NCI-H128 (cell line): ENCODE results near the gene DIP2C.

Experiments
- DNase-seq: peaks from one replicate; lab custom pipeline; 2025; ENCODE audit not compliant: unreplicated experiment; lab: John Stamatoyannopoulos, UW

The DIP2C gene

DNA sequence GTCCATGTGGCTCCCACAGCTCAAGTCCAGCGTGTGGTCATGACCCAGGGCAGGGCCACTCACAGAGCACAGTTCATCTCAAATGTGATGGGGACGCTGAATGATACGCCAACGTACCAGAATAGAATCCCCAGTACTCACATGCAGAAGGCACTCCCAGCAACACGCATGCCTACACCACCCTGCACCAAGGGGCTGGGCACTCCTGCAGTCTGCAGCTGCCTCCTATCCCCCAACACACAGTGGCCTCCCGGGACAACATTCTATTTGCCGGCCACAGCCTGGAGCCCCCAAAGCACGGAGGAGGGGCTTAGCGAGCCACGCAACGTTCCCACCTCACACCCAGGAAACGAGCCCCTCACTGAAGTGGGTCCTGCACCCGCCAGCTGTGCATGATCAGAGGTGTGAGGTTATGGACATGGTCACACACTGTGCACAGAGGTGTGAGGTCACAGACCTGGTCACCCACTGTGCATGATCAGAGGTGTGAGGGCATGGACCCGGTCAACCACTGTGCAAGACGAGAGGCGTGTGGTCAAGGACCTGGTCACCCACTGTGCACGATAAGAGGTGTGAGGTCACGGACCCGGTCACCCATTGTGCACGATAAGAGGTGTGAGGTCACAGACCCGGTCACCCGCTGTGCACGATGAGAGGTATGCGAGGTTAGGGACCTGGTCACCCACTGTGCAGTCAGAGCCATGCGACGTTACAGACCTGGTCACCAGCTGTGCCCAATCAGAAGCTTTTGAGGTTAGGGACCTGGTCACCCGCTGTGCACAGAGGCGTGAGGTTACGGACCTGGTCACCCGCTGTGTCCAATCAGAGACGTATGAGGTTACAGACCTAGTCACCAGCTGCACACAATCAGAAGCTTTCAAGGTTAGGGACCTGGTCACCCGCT, 182.8 kb downstream of the DIP2C start:
- DNase-seq = no peak

GRCh38 chr10:505419-505818, 184.0 kb downstream of the DIP2C start:
- DNase-seq = no peak

DNA sequence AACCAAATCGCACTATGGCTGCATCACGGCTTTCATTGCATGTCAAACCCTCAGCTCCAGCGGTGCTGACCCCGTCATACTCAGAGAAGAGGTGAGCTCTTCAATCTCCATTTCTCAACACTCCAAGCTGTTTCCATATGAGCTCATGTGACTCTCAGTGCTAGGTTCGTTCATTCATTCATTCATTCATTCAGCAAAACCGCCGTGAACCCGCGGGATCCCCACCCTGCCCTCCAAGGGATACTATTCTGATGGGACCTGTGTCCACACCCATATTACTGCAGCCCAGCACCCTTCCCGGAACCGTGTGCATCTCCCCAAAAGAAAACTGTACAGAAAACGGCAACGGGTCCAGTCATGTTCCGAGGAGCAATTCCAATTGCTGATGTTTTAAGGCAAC, 184.7 kb downstream of the DIP2C start:
- DNase-seq = no peak

GRCh38 chr10:504121-504611, 185.3 kb downstream of the DIP2C start:
- no peak for DNase-seq

DNA sequence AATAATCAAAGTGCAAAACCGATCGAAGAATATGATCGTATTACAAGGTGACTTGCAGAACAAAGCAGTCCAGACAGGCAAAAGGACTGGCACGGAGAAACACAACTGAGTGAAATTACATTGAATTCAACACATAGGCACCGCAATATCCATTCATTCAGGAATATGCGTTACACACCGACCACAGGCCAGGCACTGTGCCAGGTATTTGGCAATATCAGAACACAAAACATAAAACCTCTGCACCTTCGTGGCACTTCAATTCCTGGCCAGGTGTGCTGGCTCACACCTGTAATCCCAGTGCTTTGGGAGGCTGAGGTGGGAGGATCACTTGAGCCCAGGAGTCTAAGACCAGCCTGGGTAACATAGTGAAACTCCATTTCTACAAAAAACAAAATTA, 187.9 kb downstream of the DIP2C start:
- no peak for DNase-seq

- DNase-seq = no peak
Measured at GRCh38 chr10:500876-501275, 188.6 kb downstream of the DIP2C start.

DNA sequence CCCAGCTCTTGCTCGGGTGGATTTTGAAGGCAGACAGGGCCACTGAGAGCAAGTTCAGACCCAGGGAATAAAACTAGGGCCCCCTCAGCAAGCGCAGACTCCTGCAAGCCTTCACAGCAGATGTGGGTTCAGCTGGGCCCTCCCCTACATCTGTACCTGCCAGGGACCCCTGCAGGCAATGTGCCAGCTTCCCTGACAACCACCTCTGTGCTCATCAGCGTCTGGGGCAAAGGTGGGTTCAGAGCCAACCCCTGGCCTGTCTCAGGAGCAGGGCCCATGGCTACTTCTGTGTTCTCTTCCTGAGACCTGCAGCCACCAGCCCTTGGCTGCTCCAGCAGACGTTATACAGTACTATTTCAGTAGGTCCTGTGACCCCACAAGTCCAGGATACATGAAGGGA, 189.5 kb downstream of the DIP2C start:
- DNase-seq = no peak

DNA sequence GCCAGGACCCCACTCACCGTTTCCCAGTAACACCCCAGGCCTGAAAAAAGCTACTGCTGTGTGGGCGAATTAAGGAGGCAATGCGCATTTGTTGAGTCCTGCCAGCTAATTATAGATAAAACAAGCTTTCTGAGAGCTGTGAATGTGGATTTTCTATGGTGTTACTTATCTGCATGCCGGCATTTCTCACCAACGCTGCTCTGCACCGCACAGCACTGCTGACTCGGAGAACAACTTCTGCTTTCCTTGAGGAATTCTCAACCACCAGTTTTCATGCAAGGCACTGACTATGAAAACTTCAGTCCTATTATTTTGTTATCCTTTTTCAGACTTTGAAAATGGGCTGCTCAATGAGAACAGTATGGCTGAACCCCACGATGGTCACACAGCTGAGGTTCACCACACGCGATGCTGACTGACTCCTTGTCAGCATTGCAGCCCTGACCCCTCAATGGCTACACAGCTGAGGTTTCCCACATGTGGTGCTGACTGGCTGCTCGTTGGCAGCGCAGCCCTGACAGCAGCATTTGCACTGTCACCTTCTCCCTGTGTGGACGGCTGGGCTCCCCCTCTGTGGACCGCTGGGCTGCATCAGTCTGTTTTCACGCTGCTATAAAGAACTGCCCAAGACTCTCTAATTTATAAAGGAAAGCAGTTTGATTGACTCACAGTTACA, 190.6 kb downstream of the DIP2C start:
- no peak for DNase-seq

DNA sequence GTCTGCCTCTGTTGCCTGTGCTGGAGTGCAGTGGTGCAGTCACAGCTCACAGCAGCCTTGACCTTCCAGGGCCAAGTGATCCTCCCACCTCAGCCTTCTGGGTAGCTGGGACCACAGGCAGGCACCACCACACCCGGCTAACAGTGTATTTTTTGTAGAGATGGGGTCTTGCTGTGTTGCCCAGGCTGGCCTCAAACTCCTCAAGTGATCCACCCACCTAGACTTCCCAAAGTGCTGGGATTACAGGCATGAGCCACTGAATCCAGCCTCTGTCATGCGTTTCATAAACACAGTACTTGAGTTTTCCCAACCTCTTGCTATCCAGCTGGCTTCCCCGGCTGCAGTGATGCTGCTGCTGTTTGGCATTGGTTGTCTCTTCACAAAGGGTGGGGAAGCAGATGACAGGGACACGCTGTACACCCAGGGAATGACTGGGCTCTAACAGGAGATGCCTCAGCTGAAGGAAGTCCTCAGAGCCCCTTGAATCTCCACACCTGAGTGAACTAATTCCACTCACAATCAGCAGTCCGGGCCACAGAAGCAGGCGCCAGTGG, 191.5 kb downstream of the DIP2C start:
- no peak for DNase-seq

GRCh38 chr10:497289-497688, 192.2 kb downstream of the DIP2C start:
- DNase-seq = no peak

GRCh38 chr10:494556-494955, 194.9 kb downstream of the DIP2C start:
- DNase-seq = no peak

DNA sequence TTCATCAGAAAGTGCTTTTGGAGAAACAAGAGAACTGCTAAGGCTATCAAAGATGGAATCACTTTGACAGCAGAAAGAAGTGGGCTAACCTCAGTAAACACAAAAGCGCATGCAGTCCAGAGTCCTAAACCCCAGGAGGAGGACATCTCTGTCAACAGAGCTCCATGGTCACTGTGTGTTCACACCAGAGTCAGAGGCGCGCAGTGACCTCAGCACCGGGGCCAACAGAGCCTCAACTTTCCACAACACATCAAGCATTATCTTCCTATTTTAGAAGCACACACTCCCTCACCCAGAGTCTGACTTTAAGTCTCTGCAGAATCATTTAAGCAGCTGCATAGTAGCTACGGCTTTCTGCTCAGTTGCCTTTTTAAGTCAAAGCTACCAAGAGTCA, 195.3 kb downstream of the DIP2C start:
- no peak for DNase-seq

- DNase-seq = no peak
Measured at GRCh38 chr10:493391-494148, 195.9 kb downstream of the DIP2C start.

- DNase-seq = no peak
Measured at GRCh38 chr10:492836-493235, 196.6 kb downstream of the DIP2C start.

- no peak for DNase-seq
Measured at GRCh38 chr10:491667-492424, 197.6 kb downstream of the DIP2C start.

DNA sequence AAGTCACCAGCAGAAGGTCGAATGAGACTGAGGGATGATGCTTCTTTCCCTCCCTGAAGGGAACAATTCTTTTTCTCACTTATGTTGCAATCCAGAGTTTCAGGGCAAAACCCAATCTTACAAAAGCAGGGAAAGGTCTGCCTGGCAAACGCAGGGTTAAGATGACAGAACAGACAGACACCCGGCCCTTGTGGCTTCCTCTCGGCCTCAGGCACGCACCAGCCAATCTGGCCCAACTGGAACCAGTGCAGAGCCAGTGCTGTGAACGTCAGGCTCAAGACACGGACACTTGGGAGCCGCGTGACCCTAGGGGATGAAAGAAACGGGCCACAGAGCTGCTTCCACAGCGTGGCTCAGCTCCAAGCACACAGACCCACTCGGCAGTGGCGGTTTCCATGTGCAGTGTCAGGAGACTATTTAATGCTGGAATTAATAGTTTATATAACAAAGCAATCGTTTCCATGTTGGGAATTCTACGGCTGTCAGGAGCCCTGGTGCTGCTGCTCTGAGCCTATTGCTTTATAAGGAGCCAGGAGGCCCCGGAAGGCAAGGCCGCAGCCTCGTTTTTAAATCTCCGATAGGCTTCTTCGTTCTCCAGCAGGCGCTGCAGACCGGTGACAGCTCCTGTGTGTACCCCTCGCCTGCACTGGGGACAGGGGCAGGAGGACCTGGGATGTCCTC, 198.4 kb downstream of the DIP2C start:
- no peak for DNase-seq

GRCh38 chr10:490256-490655, 199.2 kb downstream of the DIP2C start:
- DNase-seq = no peak

DNA sequence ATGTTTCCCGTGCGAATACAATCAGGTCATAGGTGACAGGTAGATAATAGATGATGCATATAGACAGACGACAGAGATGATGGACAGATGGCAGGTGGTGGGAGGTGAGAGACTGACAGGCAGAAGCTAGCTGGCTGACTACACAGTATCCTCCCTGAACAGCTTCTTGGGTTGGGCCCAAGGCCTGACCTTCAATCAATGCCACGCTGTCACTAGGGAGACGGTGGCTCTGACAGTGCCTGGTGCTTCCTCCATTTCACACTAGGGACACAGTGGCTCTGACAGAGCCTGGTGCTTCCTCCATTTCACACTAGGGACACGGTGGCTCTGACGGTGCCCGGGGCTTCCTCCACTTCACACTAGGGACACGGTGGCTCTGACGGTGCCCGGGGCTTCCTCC, 200.1 kb downstream of the DIP2C start:
- no peak for DNase-seq

- DNase-seq = no peak
Measured at GRCh38 chr10:488933-489215, 200.6 kb downstream of the DIP2C start.
